Osteoblast (primary cell): ENCODE data around the gene SBNO2. TPM values are rescaled to one million over a fixed set of nuclear protein-coding genes. Genes with fewer than 3 reads are reported as not detected.

ENCODE experiments used
- DNase-seq: peaks from one replicate; pipeline ENCODE4 v3.0.0; 2011; ENCODE audit warnings: low spot score, mixed read lengths; ENCODE audit not compliant: insufficient read length; ENCODE audit errors: missing footprints
- H2AFZ ChIP-seq: 2 replicates; pipeline ENCODE4 v1.6.0; 2011; ENCODE audit warnings: mild to moderate bottlenecking, low read length
- H3K27ac ChIP-seq: 2 replicates; pipeline ENCODE4 v1.5.1; 2011; ENCODE audit warnings: mild to moderate bottlenecking, low read depth, low read length, moderate library complexity
- H3K27me3 ChIP-seq: 2 replicates; pipeline ENCODE4 v1.6.0; 2012; ENCODE audit warnings: mild to moderate bottlenecking, control low read depth, inconsistent platforms, low read length, moderate library complexity; ENCODE audit not compliant: insufficient read depth
- H3K36me3 ChIP-seq: 2 replicates; pipeline ENCODE4 v1.5.1; 2011; ENCODE audit warnings: mild to moderate bottlenecking, low read length, control low read depth, moderate library complexity; ENCODE audit not compliant: insufficient read depth
- H3K4me1 ChIP-seq: 2 replicates; pipeline ENCODE4 v1.5.1; 2011; ENCODE audit warnings: mild to moderate bottlenecking, low read length, control low read depth, moderate library complexity; ENCODE audit not compliant: insufficient read depth
- H3K4me2 ChIP-seq: 2 replicates; pipeline ENCODE4 v1.6.0; 2011; ENCODE audit warnings: mild to moderate bottlenecking, low read length; ENCODE audit not compliant: insufficient read depth
- H3K4me3 ChIP-seq: fragments of 200-600 bp; sonication (generic); 3 replicates; pipeline ENCODE4 v1.5.1; 2012; ENCODE audit warnings: mild to moderate bottlenecking, low read length, inconsistent platforms; ENCODE audit not compliant: insufficient read depth
- H3K79me2 ChIP-seq: 2 replicates; pipeline ENCODE4 v1.6.0; 2012; ENCODE audit warnings: mild to moderate bottlenecking, low read length, control low read depth, inconsistent platforms; ENCODE audit not compliant: insufficient read depth
- H3K9me3 ChIP-seq: 2 replicates; pipeline ENCODE4 v1.5.1; 2011; ENCODE audit warnings: low read depth, low read length, control low read depth
- H4K20me1 ChIP-seq: 2 replicates; pipeline ENCODE4 v1.6.0; 2012; ENCODE audit warnings: mild to moderate bottlenecking, low read length, control low read depth; ENCODE audit not compliant: insufficient read depth
- total RNA-seq: library from RNA; depleted of rRNA; stranded (reverse); fragments of >200 nt; gene quantifications from 2 replicates; pipeline ENCODE4 v1.2.3, GENCODE V29; 2012
- TF ChIP-seq, protein P1 (sequence below): IDR thresholded peaks from 2 replicates; pipeline ENCODE4 v1.5.1; 2011; ENCODE audit warnings: mild to moderate bottlenecking, low read depth, low read length, moderate library complexity; ENCODE audit errors: extremely low read depth

The SBNO2 gene
- total RNA-seq, 1 donor: 69.1 TPM

DNA sequence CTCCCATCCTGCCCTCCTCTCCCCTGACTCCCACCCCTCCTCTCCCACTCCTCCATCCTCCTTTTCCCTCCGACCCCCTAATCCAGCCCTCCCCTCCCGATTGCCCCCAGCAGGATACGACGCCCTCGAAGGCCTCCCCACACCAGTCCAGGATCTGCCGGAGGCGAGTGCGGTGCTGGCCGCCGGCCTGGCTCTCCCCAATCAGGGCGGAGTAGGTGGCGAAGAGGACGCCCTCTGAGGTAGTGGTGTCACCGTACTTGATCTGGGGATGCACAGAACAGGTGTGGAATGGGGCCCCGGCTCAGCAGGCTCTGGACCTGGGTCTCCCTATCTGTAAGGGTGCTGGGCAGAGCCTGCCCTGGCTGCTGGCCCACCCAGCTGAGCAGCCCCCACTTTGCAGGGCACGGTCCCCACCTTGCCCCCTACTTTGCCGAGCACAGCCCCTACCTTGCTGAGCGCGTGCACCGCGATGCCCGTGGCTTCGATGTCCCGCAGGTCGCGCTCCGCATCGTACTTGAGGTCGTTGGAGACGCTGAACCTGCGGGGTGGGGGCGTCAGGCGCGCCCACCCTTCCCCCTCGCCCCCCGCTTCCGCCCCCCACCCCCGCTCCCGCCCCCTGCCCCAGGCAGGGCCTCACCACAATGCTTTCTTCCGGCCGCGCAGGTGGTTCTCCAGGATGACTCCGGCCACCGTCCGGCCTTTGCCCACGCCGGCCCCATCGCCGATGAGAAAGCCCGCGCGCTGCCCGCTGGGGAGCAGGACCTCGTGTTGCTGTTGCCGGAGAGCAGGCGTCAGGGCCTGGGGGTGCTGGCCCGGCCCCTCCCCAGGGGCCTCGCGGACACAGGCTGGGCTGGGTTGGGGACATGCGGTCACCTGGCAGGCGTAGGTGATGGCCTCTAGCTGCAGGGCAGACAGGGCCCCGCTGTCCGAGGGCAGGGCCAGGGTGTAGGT, 51.8 kb downstream of the SBNO2 start:
- no peaks in the 10 kb centered on the region for H3K9me3 ChIP-seq
- no peaks in the 10 kb centered on the region for H3K27me3 ChIP-seq
- TF ChIP-seq, protein P1, sequence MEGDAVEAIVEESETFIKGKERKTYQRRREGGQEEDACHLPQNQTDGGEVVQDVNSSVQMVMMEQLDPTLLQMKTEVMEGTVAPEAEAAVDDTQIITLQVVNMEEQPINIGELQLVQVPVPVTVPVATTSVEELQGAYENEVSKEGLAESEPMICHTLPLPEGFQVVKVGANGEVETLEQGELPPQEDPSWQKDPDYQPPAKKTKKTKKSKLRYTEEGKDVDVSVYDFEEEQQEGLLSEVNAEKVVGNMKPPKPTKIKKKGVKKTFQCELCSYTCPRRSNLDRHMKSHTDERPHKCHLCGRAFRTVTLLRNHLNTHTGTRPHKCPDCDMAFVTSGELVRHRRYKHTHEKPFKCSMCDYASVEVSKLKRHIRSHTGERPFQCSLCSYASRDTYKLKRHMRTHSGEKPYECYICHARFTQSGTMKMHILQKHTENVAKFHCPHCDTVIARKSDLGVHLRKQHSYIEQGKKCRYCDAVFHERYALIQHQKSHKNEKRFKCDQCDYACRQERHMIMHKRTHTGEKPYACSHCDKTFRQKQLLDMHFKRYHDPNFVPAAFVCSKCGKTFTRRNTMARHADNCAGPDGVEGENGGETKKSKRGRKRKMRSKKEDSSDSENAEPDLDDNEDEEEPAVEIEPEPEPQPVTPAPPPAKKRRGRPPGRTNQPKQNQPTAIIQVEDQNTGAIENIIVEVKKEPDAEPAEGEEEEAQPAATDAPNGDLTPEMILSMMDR: no peak
- H3K4me3 ChIP-seq: no peak overlapping the region
- DNase-seq: no peak
- H2AFZ ChIP-seq: no peak overlapping the region
- H4K20me1 ChIP-seq: peaks cover 34% of the 10 kb centered on the region
- H3K79me2 ChIP-seq: peaks cover 68% of the 10 kb centered on the region
- peaks cover 94% of the 10 kb centered on the region for H3K36me3 ChIP-seq
- no peak overlapping the region for H3K4me2 ChIP-seq
- peaks cover 19% of the 10 kb centered on the region for H3K4me1 ChIP-seq
- no peak overlapping the region for H3K27ac ChIP-seq

DNA sequence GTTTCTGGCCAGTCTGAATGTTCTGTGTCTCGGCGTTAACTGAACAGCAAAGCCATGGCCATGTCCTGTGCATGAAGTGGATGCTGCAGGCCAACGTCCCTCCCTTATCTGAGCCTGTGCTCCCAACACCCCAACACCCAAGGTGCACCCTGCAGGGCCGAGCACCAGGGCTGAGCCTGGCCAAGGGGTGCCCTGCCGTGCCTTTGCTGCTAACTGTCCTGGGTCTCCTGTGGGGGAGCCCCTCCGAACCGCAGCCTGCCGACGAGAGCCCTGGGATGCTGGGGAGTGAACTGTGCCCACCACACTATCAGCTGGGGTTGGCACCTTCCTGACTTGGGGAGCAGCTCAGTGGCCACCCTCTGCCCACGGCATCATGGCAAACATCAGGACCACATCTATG, 52.7 kb downstream of the SBNO2 start:
- H2AFZ ChIP-seq: no peak overlapping the region
- no peak overlapping the region for H3K27ac ChIP-seq
- H3K27me3 ChIP-seq: no peaks in the 10 kb centered on the region
- H3K79me2 ChIP-seq: peaks cover 62% of the 10 kb centered on the region
- H3K9me3 ChIP-seq: no peaks in the 10 kb centered on the region
- peak; percentile 61 for DNase-seq
- H4K20me1 ChIP-seq: peaks cover 40% of the 10 kb centered on the region
- peaks cover 10% of the 10 kb centered on the region for H3K4me1 ChIP-seq
- H3K36me3 ChIP-seq: peaks cover 94% of the 10 kb centered on the region
- TF ChIP-seq, protein P1: no peak
- H3K4me2 ChIP-seq: no peak overlapping the region
- no peak overlapping the region for H3K4me3 ChIP-seq

DNA sequence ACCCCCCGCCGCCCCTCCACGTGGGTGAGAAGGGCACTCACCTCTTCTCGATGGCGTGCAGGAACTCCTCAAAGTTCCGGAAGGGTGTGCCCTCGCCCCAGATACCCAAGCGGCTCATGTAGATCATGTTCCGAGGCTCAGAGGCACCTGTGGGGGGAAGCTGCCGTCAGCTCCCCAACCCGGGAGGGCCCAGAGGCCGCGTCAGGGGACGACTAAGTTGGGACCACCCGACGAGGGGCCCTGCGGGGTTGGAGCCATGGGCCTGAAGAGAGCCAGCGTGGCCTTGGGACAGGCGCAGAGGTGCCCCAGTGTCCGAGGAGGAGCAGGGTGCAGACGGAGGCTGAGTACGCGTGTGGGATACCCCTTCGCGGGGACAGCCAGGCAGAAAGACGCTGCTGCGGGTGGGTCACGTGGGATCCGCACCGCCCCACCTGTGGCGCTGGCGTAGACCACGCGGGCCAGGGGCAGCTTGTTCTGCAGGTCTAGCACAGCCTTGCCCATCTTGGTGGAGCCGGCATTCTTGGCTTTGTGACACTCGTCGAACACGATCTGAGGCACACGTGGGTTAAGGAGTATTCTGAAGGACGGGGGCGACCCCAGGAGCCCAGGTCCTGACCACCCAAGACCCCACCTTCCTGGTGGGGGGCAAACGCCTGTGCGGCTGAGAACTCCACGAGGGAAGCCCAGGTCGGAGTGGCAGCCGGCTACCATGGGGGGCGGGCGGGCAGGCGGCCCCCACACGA, 54.4 kb downstream of the SBNO2 start:
- Histone ChIP-seq H3K27me3 (no peaks in the 10 kb centered on the region), H3K4me3 (no peak overlapping the region), H3K36me3 (peaks cover 84% of the 10 kb centered on the region), H4K20me1 (peaks cover 44% of the 10 kb centered on the region), H2AFZ (no peak overlapping the region), H3K27ac (no peak overlapping the region), H3K4me1 (no peaks in the 10 kb centered on the region), H3K79me2 (peaks cover 46% of the 10 kb centered on the region), H3K4me2 (no peak overlapping the region), H3K9me3 (no peaks in the 10 kb centered on the region)
- TF ChIP-seq, protein P1: no peak
- DNase-seq: peak; percentile 82

DNA sequence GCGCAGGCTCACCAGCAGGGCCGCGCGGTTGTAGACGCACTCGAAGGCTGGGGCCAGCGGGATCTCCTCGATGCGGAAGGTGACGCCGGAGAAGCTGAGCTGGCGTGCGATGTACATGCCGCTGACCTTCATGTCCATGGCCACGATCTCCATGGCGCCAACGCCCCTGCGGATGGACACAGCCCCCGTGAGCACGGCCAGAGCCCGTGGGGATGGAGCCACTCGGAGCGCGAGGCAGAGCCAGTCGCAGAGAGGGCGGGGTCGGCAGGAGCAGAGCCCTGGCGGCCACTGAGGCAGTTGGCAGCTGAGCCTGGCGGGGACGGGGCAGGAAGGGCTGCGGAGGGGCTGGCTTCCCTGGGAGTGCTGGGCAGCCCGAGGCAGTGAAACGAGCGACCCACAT, 55.1 kb downstream of the SBNO2 start:
- peaks cover 48% of the 10 kb centered on the region for H4K20me1 ChIP-seq

More for the DNA sequence above, 55.1 kb downstream of the SBNO2 start:
- peaks cover 85% of the 10 kb centered on the region for H3K36me3 ChIP-seq
- H3K27me3 ChIP-seq: no peaks in the 10 kb centered on the region
- H3K4me3 ChIP-seq: no peak overlapping the region
- no peak overlapping the region for H3K4me2 ChIP-seq
- H3K79me2 ChIP-seq: peaks cover 42% of the 10 kb centered on the region
- no peak for DNase-seq
- H3K9me3 ChIP-seq: no peaks in the 10 kb centered on the region
- no peaks in the 10 kb centered on the region for H3K4me1 ChIP-seq
- H3K27ac ChIP-seq: no peak overlapping the region
- TF ChIP-seq, protein P1: no peak
- no peak overlapping the region for H2AFZ ChIP-seq
